CD4-positive, CD25-positive, alpha-beta regulatory T cell (primary cell): ENCODE results near the gene XPNPEP2. TPM values are rescaled to one million over a fixed set of nuclear protein-coding genes. Genes with fewer than 3 reads are reported as not detected.
A peak's percentile ranks its signal among the peaks of the same experiment; 100 is the strongest.

Source experiments
- ATAC-seq, 2 donors: fragments of 150-1000 bp; cut with Tn5 transposase; one replicate each; pipeline ENCODE4 v1.10.0; 2021; ENCODE audit warnings: low read depth in 2 of 2, moderate number of reproducible peaks in 2 of 2, moderate library complexity in 1 of 2
- DNase-seq, 3 donors: peaks; one replicate each; pipeline versions ENCODE4 v3.0.0 to v3.0.0-alpha.2; 2012 to 2022; ENCODE audit warnings: mixed read lengths in 1 of 3
- H3K27ac ChIP-seq: one replicate; pipeline ENCODE4 v1.7.0; 2013; ENCODE audit warnings: mild to moderate bottlenecking, low read length; ENCODE audit not compliant: insufficient read depth, poor library complexity, severe bottlenecking
- H3K27me3 ChIP-seq: one replicate; pipeline ENCODE4 v1.7.0; 2013; ENCODE audit warnings: low read length; ENCODE audit not compliant: control insufficient read depth, insufficient read depth
- H3K36me3 ChIP-seq: one replicate; pipeline ENCODE4 v1.7.0; 2013; ENCODE audit warnings: mild to moderate bottlenecking, low read length, moderate library complexity; ENCODE audit not compliant: control insufficient read depth, insufficient read depth
- H3K4me1 ChIP-seq: 2 replicates; pipeline ENCODE4 v1.7.0; 2013; ENCODE audit warnings: mild to moderate bottlenecking, low read length; ENCODE audit not compliant: insufficient read depth, control insufficient read depth, poor library complexity, severe bottlenecking
- H3K4me3 ChIP-seq: one replicate; pipeline ENCODE4 v1.7.0; 2013; ENCODE audit warnings: low read depth, mild to moderate bottlenecking, low read length, moderate library complexity
- H3K9me3 ChIP-seq, 2 experiments: 1 replicate in 1 of 2; 2 replicates in 1 of 2; pipeline ENCODE4 v1.7.0; 2013; ENCODE audit warnings: low read length in 2 of 2, mild to moderate bottlenecking in 1 of 2, moderate library complexity in 1 of 2; ENCODE audit not compliant: control insufficient read depth in 2 of 2
- H3K27ac Mint-ChIP-seq, 3 donors: one replicate each; pipeline ENCODE4 v1.8.0; 2020 to 2022; ENCODE audit warnings: mild to moderate bottlenecking in 3 of 3, mixed read lengths in 3 of 3, moderate library complexity in 2 of 3
- H3K27me3 Mint-ChIP-seq: one replicate; pipeline ENCODE4 v1.8.0; 2022; ENCODE audit warnings: mild to moderate bottlenecking, mixed read lengths
- H3K36me3 Mint-ChIP-seq: one replicate; pipeline ENCODE4 v1.8.0; 2020; ENCODE audit warnings: mixed read lengths
- H3K4me1 Mint-ChIP-seq, 4 donors: one replicate each; pipeline ENCODE4 v1.8.0; 2020 to 2022; ENCODE audit warnings: mixed read lengths in 4 of 4, mild to moderate bottlenecking in 1 of 4
- H3K4me3 Mint-ChIP-seq, 4 donors: one replicate each; pipeline ENCODE4 v1.8.0; 2020 to 2022; ENCODE audit warnings: mild to moderate bottlenecking in 4 of 4, mixed read lengths in 4 of 4, moderate library complexity in 3 of 4
- H3K9me3 Mint-ChIP-seq, 7 donors: one replicate each; pipeline ENCODE4 v1.8.0; 2020 to 2022; ENCODE audit warnings: mixed read lengths in 7 of 7, mild to moderate bottlenecking in 3 of 7, moderate library complexity in 2 of 7
- polyA plus RNA-seq, 4 donors: library from polyadenylated mRNA; unstranded; fragments of 300-500 nt; fragmentation: Illumina TruSeq; gene quantifications; one replicate each; pipeline ENCODE4 v1.2.3, GENCODE V29; 2021
- total RNA-seq: library from RNA; stranded (reverse); gene quantifications from one replicate; pipeline ENCODE4 v1.2.3, GENCODE V29; 2022

Gene XPNPEP2
- total and polyA plus RNA-seq, 5 donors from 2014 or later: 0.17 to 0.99 (median 0.63) TPM

- Mint-ChIP-seq H3K4me1 (peaks cover 0 to 24% (median 15%) of the 10 kb centered on the region in 4 donors), H3K36me3 (peaks cover 15% of the 10 kb centered on the region), H3K27me3 (no peaks in the 10 kb centered on the region), H3K27ac (no peak overlapping the region), H3K9me3 (no peaks in the 10 kb centered on the region), H3K4me3 (no peak overlapping the region)
- H3K4me1 ChIP-seq: peaks cover 4% of the 10 kb centered on the region
- H3K9me3 ChIP-seq: no peaks in the 10 kb centered on the region
- H3K27me3 ChIP-seq: no peaks in the 10 kb centered on the region
- H3K4me3 ChIP-seq: no peak overlapping the region
- H3K36me3 ChIP-seq: peaks cover 54% of the 10 kb centered on the region
- ATAC-seq (no peak), DNase-seq (no peak)
- H3K27ac ChIP-seq: no peak overlapping the region
Observed at GRCh38 chrX:129795584-129795983, 56.8 kb downstream of the XPNPEP2 start.

- Mint-ChIP-seq H3K27ac (peak overlapping the region in 2 of 3 donors; percentile 34 to 91), H3K9me3 (no peaks in the 10 kb centered on the region), H3K27me3 (no peaks in the 10 kb centered on the region), H3K4me1 (peaks cover 0 to 21% (median 15%) of the 10 kb centered on the region in 4 donors), H3K36me3 (peaks cover 15% of the 10 kb centered on the region), H3K4me3 (no peak overlapping the region)
- no peaks in the 10 kb centered on the region for H3K9me3 ChIP-seq
- no peaks in the 10 kb centered on the region for H3K27me3 ChIP-seq
- no peak for DNase-seq
- H3K4me3 ChIP-seq: no peak overlapping the region
- ATAC-seq: no peak
- peaks cover 39% of the 10 kb centered on the region for H3K36me3 ChIP-seq
- H3K4me1 ChIP-seq: peaks cover 4% of the 10 kb centered on the region
- no peak overlapping the region for H3K27ac ChIP-seq
Observed at GRCh38 chrX:129797251-129797906, 58.6 kb downstream of the XPNPEP2 start.

DNA sequence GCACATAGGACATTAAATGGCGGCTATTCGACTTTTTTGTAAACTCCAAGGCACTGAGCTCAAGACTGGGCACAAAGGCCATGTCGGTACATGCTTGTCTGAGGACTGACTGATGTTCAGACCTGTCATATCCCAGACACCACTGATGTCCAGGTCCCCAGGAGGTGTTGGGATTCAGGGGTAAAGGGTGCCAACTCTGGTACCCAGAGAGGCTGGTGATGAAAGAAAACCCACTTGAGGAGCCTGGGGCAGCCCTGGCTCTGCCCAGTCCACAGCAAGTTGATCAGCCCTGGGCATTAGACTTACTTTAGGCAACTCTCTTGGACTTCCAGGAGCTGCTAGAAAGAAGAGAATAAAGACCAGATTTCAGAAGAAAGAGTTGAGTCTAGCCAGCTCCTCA, 59.7 kb downstream of the XPNPEP2 start:
- Mint-ChIP-seq H3K9me3 (no peaks in the 10 kb centered on the region), H3K4me3 (no peak overlapping the region), H3K4me1 (peaks cover 0 to 21% (median 15%) of the 10 kb centered on the region in 4 donors), H3K36me3 (peaks cover 8% of the 10 kb centered on the region), H3K27me3 (no peaks in the 10 kb centered on the region), H3K27ac (peak overlapping the region; percentile 11 to 91 (median 68))
- H3K9me3 ChIP-seq: no peaks in the 10 kb centered on the region
- peak overlapping the region; percentile 41 for H3K27ac ChIP-seq
- peaks cover 28% of the 10 kb centered on the region for H3K36me3 ChIP-seq
- no peak for ATAC-seq
- H3K4me3 ChIP-seq: no peak overlapping the region
- H3K27me3 ChIP-seq: no peaks in the 10 kb centered on the region
- peaks cover 4% of the 10 kb centered on the region for H3K4me1 ChIP-seq
- DNase-seq: no peak

DNA sequence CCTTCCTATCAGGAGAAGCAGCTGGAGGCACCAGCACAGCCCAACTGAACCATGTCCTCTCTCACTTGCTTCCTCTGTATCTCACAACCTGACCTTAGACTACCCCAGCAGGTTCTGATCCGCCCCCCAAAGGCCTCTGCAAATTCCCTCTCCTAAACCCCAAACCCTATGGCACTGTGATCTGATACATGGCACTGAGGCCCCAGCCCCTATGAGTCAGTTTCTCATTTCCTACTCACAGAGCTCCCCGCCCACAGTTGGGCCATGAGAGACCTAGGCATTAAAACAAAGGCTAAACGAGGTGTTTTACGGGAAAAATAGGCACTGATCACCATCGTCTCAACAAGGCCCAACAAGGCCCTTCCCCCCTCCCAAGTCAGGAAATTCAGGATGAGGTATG, 60.1 kb downstream of the XPNPEP2 start:
- DNase-seq (no peak), ATAC-seq (peak; percentile 42 to 47)
- Mint-ChIP-seq H3K4me1 (peaks cover 0 to 21% (median 15%) of the 10 kb centered on the region in 4 donors), H3K4me3 (no peak overlapping the region), H3K9me3 (no peaks in the 10 kb centered on the region), H3K27ac (peak overlapping the region in 2 of 3 donors; percentile 68 to 91), H3K36me3 (peaks cover 12% of the 10 kb centered on the region), H3K27me3 (no peaks in the 10 kb centered on the region)
- H3K9me3 ChIP-seq: no peaks in the 10 kb centered on the region
- no peak overlapping the region for H3K4me3 ChIP-seq
- H3K27ac ChIP-seq: no peak overlapping the region
- H3K4me1 ChIP-seq: peaks cover 4% of the 10 kb centered on the region
- H3K36me3 ChIP-seq: peaks cover 25% of the 10 kb centered on the region
- H3K27me3 ChIP-seq: no peaks in the 10 kb centered on the region

DNA sequence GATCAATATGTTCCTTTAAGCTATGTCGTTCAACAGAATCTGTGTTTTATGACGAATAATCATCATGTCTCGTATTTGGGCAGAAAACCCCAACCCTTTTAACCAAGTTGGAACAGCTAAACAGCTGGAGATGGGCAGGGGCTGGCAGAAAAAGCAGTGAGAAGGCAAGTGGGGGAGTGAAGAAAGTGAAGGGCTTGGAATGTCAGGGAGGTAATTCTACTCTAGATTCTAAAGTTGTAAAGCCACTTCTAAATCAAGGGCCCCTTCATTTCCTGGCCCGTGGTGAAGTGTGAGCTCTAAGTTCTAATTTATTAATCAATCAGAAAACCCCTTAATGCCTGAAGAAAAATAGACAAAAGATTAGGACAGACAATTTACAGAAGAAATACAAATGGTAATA, 61.4 kb downstream of the XPNPEP2 start:
- DNase-seq (no peak), ATAC-seq (no peak)
- Histone ChIP-seq H3K4me3 (no peak overlapping the region), H3K27ac (no peak overlapping the region), H3K4me1 (peaks cover 4% of the 10 kb centered on the region), H3K36me3 (peaks cover 13% of the 10 kb centered on the region), H3K9me3 (no peaks in the 10 kb centered on the region), H3K27me3 (no peaks in the 10 kb centered on the region)
- Mint-ChIP-seq H3K9me3 (no peaks in the 10 kb centered on the region), H3K27me3 (no peaks in the 10 kb centered on the region), H3K4me1 (peaks cover 0 to 20% (median 14%) of the 10 kb centered on the region in 4 donors), H3K36me3 (peaks cover 15% of the 10 kb centered on the region), H3K4me3 (no peak overlapping the region), H3K27ac (no peak overlapping the region)

- no peaks in the 10 kb centered on the region for H3K27me3 ChIP-seq
- ATAC-seq (no peak), DNase-seq (no peak)
- Mint-ChIP-seq H3K4me3 (no peak overlapping the region), H3K9me3 (no peaks in the 10 kb centered on the region), H3K36me3 (peaks cover 20% of the 10 kb centered on the region), H3K27ac (no peak overlapping the region), H3K4me1 (peaks cover 0 to 16% (median 12%) of the 10 kb centered on the region in 4 donors), H3K27me3 (no peaks in the 10 kb centered on the region)
- H3K4me1 ChIP-seq: peaks cover 4% of the 10 kb centered on the region
- H3K9me3 ChIP-seq: no peaks in the 10 kb centered on the region
- no peak overlapping the region for H3K4me3 ChIP-seq
- peaks cover 3% of the 10 kb centered on the region for H3K36me3 ChIP-seq
- H3K27ac ChIP-seq: no peak overlapping the region
Observed at GRCh38 chrX:129802863-129803262, 64.1 kb downstream of the XPNPEP2 start.

- H3K27me3 Mint-ChIP-seq: no peaks in the 10 kb centered on the region
- ATAC-seq (no peak), DNase-seq (no peak)
- no peaks in the 10 kb centered on the region for H3K27me3 ChIP-seq
- no peak overlapping the region for H3K4me3 ChIP-seq
- H3K9me3 ChIP-seq: no peaks in the 10 kb centered on the region
- H3K27ac ChIP-seq: no peak overlapping the region
- no peaks in the 10 kb centered on the region for H3K4me1 ChIP-seq
- peaks cover 2% of the 10 kb centered on the region for H3K36me3 ChIP-seq
- H3K36me3 Mint-ChIP-seq: peaks cover 20% of the 10 kb centered on the region
- H3K4me3 Mint-ChIP-seq: no peak overlapping the region
- peaks cover 0 to 14% (median 12%) of the 10 kb centered on the region in 4 donors for H3K4me1 Mint-ChIP-seq
- H3K9me3 Mint-ChIP-seq: no peaks in the 10 kb centered on the region
- no peak overlapping the region for H3K27ac Mint-ChIP-seq
Observed at GRCh38 chrX:129804806-129805205, 66.0 kb downstream of the XPNPEP2 start.
